HepG2 (cell line): ENCODE measurements around the gene CTNNA2. TPM values are rescaled to one million over a fixed set of nuclear protein-coding genes. Genes with fewer than 3 reads are reported as not detected.

Experiments
- ATAC-seq: fragments of 200-7000 bp; cut with Tn5 transposase; 3 replicates; pipeline ENCODE4 v1.9.1; 2020; ENCODE audit warnings: mild to moderate bottlenecking, moderate library complexity
- BruUV-seq: library from RNA; stranded (reverse); fragments of 400-500 nt; replicated peaks from 2 replicates; lab custom pipeline; 2021; lab: Mats Ljungman, UMichigan
- CTCF ChIA-PET: fragments of 300-600 bp; formaldehyde crosslinking; extraction: SDS; loops from one replicate; lab custom pipeline; 2021; ENCODE audit warnings: low total read pairs, inconsistent platforms, low intra/inter-chr PET ratio; lab: Yijun Ruan, JAX
- POLR2A ChIA-PET: fragments of 350-600 bp; sonication (Branson Sonifier 250); formaldehyde crosslinking; loops from one replicate; lab custom pipeline; 2020; ENCODE audit warnings: antibody characterized with exemption, inconsistent platforms; lab: Yijun Ruan, JAX
- DNase-seq: peaks from one replicate; pipeline ENCODE4 v3.0.0-alpha.2; 2015; ENCODE audit warnings: low spot score
- FAIRE-seq: peaks from 3 replicates; lab custom pipeline; 2011; peaks lifted over from hg19 to GRCh38; lab: Jason Lieb, UNC
- H2AFZ ChIP-seq: one replicate; pipeline ENCODE4 v1.6.1; 2011; ENCODE audit warnings: low read length, inconsistent platforms
- H3K27ac ChIP-seq: fragments of 300-600 bp; 3 replicates; pipeline ENCODE4 v1.8.0; 2011; ENCODE audit warnings: mixed run types, mild to moderate bottlenecking, mixed read lengths, low read length, inconsistent platforms; ENCODE audit not compliant: insufficient read depth; ENCODE audit errors: extremely low read length
- H3K27me3 ChIP-seq, 2 experiments: fragments of 200-600 bp in 1 of 2; 2 replicates in 1 of 2; 3 replicates in 1 of 2; pipeline versions ENCODE4 v1.6.0 to v1.8.0; 2011; ENCODE audit warnings: low read length in 2 of 2, mild to moderate bottlenecking in 2 of 2, moderate library complexity in 2 of 2, inconsistent platforms in 1 of 2; ENCODE audit not compliant: insufficient read depth in 2 of 2, control insufficient read depth in 1 of 2
- H3K36me3 ChIP-seq, 2 experiments: fragments of 200-600 bp in 1 of 2; replicated peaks in 1 of 2; 2 replicates in 1 of 2; 3 replicates in 1 of 2; pipeline versions ENCODE4 v1.5.1 to v1.8.0; 2011; ENCODE audit warnings: low read length in 2 of 2, inconsistent platforms in 1 of 2; ENCODE audit not compliant: insufficient read depth in 2 of 2, control insufficient read depth in 1 of 2
- H3K4me1 ChIP-seq: 2 replicates; pipeline ENCODE4 v1.5.1; 2012; ENCODE audit warnings: low read length, inconsistent platforms; ENCODE audit not compliant: insufficient read depth
- H3K4me2 ChIP-seq: 2 replicates; pipeline ENCODE4 v1.6.0; 2011; ENCODE audit warnings: low read depth, low read length, inconsistent platforms
- H3K4me3 ChIP-seq, 3 experiments: fragments of 200-600 bp in 1 of 3; sonication (generic), shearing (Covaris generic) in 1 of 3; replicated peaks in 1 of 3; 2 replicates each; pipeline ENCODE4 v1.5.1; 2011 to 2016; ENCODE audit warnings: low read length in 3 of 3, inconsistent platforms in 2 of 3, low read depth in 2 of 3, mild to moderate bottlenecking in 2 of 3, control low read depth in 1 of 3, mixed read lengths in 1 of 3; ENCODE audit not compliant: insufficient read depth in 1 of 3
- H3K79me2 ChIP-seq: one replicate; pipeline ENCODE4 v1.6.1; 2011; ENCODE audit warnings: low read length, inconsistent platforms; ENCODE audit not compliant: insufficient read depth
- H3K9ac ChIP-seq: 2 replicates; pipeline ENCODE4 v1.6.0; 2011; ENCODE audit warnings: mild to moderate bottlenecking, low read depth, low read length, inconsistent platforms; ENCODE audit not compliant: insufficient read depth
- H3K9me3 ChIP-seq: 2 replicates; pipeline ENCODE4 v1.5.1; 2012; ENCODE audit warnings: mild to moderate bottlenecking, low read length
- H4K20me1 ChIP-seq: 2 replicates; pipeline ENCODE4 v1.6.0; 2011; ENCODE audit warnings: inconsistent platforms, mild to moderate bottlenecking, low read length, moderate library complexity; ENCODE audit not compliant: insufficient read depth
- AGO2 ChIP-seq: fragments of 200-400 bp; formaldehyde crosslinking; optimal IDR thresholded peaks from 2 replicates; pipeline ENCODE3; 2017; ENCODE audit warnings: mild to moderate bottlenecking, low read depth, low read length, moderate library complexity
- ARHGAP35 ChIP-seq: sonication (generic); formaldehyde crosslinking; IDR thresholded peaks from 2 replicates; pipeline ENCODE4 v1.9.0; 2022; ENCODE audit warnings: mild to moderate bottlenecking, inconsistent platforms, moderate library complexity, missing genetic modification reagents, borderline replicate concordance
- CBFB ChIP-seq: sonication (generic); formaldehyde crosslinking; IDR thresholded peaks from 2 replicates; pipeline ENCODE4 v1.4.0; 2020; ENCODE audit warnings: missing genetic modification reagents
- HBP1 ChIP-seq: IDR thresholded peaks from 2 replicates; pipeline ENCODE4 v1.6.1; 2016; ENCODE audit warnings: low read depth, control low read depth
- HMGA1 ChIP-seq: sonication (generic); formaldehyde crosslinking; conservative IDR thresholded peaks from 2 replicates; pipeline ENCODE4 v1.4.0; 2020; ENCODE audit warnings: missing genetic modification reagents
- ISL2 ChIP-seq: sonication (generic); formaldehyde crosslinking; IDR thresholded peaks from 2 replicates; pipeline ENCODE4 v1.5.0; 2020; ENCODE audit warnings: missing genetic modification reagents
- ISX ChIP-seq: sonication (generic); formaldehyde crosslinking; conservative IDR thresholded peaks from 2 replicates; pipeline ENCODE4 v1.5.0; 2020; ENCODE audit warnings: missing genetic modification reagents
- PTBP1 ChIP-seq: fragments of 200-400 bp; formaldehyde crosslinking; IDR thresholded peaks from 2 replicates; pipeline ENCODE4 v1.6.1; 2018; ENCODE audit warnings: low read length, low read depth; ENCODE audit not compliant: poor library complexity, severe bottlenecking
- SMAD1 ChIP-seq: sonication (generic); formaldehyde crosslinking; IDR thresholded peaks from 2 replicates; pipeline ENCODE4 v1.4.0; 2020; ENCODE audit warnings: missing genetic modification reagents, low read depth, mild to moderate bottlenecking, borderline replicate concordance
- SP2 ChIP-seq: sonication (generic); formaldehyde crosslinking; IDR thresholded peaks from 2 replicates; pipeline ENCODE4 v1.5.1; 2020; ENCODE audit warnings: mild to moderate bottlenecking, missing genetic modification reagents
- XRCC5 ChIP-seq: fragments of 200-400 bp; formaldehyde crosslinking; optimal IDR thresholded peaks from 2 replicates; pipeline ENCODE3; 2017; ENCODE audit warnings: mild to moderate bottlenecking, low read length
- ZFP82 ChIP-seq: sonication (generic); formaldehyde crosslinking; IDR thresholded peaks from 2 replicates; pipeline ENCODE4 v1.5.1; 2020; ENCODE audit warnings: mild to moderate bottlenecking, missing genetic modification reagents, borderline replicate concordance
- ZNF558 ChIP-seq: sonication (generic); formaldehyde crosslinking; IDR thresholded peaks from 2 replicates; pipeline ENCODE4 v1.9.0; 2022; ENCODE audit warnings: mild to moderate bottlenecking, missing genetic modification reagents, borderline replicate concordance
- ZNF564 ChIP-seq: sonication (generic); formaldehyde crosslinking; IDR thresholded peaks from 2 replicates; pipeline ENCODE4 v1.8.1; 2023; ENCODE audit warnings: mild to moderate bottlenecking, missing genetic modification reagents
- WGBS: methylation state at CpG from one replicate; pipeline ENCODE4 v1.1.6; 2017; ENCODE audit warnings: low lambda C conversion rate; 5-methylcytosine and 5-hydroxymethylcytosine counted together
- in situ Hi-C: cut with HindIII; loops from 2 replicates; pipeline ENCODE4 v1.10.0; 2017; ENCODE audit warnings: low pct_unique_long_range_greater_than_20kb; ENCODE audit not compliant: extremely low pct_ligation_motif_present
- intact Hi-C: fragments of 100-400 bp; cut with micrococcal nuclease; formaldehyde crosslinking; loops from one replicate; pipeline ENCODE4 v1.10.0; 2022; ENCODE audit not compliant: unreplicated experiment
- polyA plus RNA-seq, 8 experiments: library from polyadenylated mRNA; depleted of rRNA in 3 of 8; stranded (reverse) in 7 of 8; unstranded in 1 of 8; fragments of >200 nt; fragmentation: Illumina TruSeq in 4 of 8; extraction: Trizol in 4 of 8; gene quantifications; 2 replicates each; pipeline versions ENCODE4 v1.2.1 to v1.2.3, GENCODE V29; 2011 to 2016; ENCODE audit warnings: low read depth in 4 of 8, missing spikeins in 1 of 8, mixed read lengths in 1 of 8; ENCODE audit not compliant: insufficient read depth in 1 of 8
- total RNA-seq, 5 experiments: library from RNA; depleted of rRNA; stranded (reverse); fragments of >200 nt; fragmentation: Illumina TruSeq; extraction: Trizol; gene quantifications; 2 replicates each; pipeline ENCODE4 v1.2.3, GENCODE V29; 2016; ENCODE audit warnings: low read depth in 1 of 5
- TF ChIP-seq, protein P1 (sequence below): sonication (generic); formaldehyde crosslinking; IDR thresholded peaks from 2 replicates; pipeline ENCODE4 v1.8.0; 2023; ENCODE audit warnings: mild to moderate bottlenecking, missing genetic modification reagents
- TF ChIP-seq, protein P2 (sequence below): sonication (generic); formaldehyde crosslinking; IDR thresholded peaks from 2 replicates; pipeline ENCODE4 v1.4.0; 2020; ENCODE audit warnings: missing genetic modification reagents

CTNNA2 gene
- total and polyA plus RNA-seq, 2 of the 13 experiments (the other 11 are each of a cell fraction or from before 2014, with no cell fraction given): not detected

DNA sequence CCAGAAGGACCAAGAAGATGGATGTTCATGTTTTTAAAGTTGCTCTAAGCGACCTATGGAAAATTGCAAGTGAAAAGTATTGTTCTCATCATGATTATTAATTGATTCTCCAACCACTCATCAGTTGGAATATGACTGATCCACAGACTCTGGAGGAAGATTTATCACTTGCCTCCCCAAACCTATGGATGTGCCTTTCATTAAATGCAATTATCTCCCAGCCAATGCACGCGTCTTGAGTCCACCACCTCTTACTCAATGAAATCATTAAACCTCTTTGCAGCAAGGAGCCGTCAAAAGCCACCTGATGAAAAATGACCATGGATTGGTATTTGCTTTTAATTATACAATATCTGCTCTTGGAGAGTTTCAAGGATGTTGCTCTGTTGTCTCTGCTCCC lies 626.1 kb downstream of the CTNNA2 start:
- no peak for ATAC-seq
- Histone ChIP-seq H3K27ac (no peak overlapping the region), H3K4me2 (no peak overlapping the region), H3K4me3 (no peak overlapping the region), H3K4me1 (no peaks in the 10 kb centered on the region), H3K9ac (no peak overlapping the region), H3K27me3 (no peaks in the 10 kb centered on the region; a peak in 1 of 5 replicates), H2AFZ (no peak overlapping the region), H3K79me2 (no peaks in the 10 kb centered on the region), H3K36me3 (no peaks in the 10 kb centered on the region), H4K20me1 (no peaks in the 10 kb centered on the region), H3K9me3 (peaks cover 34% of the 10 kb centered on the region; the same call in 1 of the 2 replicates)
- DNase-seq: no peak
- POLR2A ChIA-PET: no interaction called here
- in situ Hi-C loops (no loop called here), intact Hi-C loops (no loop called here)
- CTCF ChIA-PET: no interaction called here
- 53% methylated on average over 4 of the region's 4 CpGs for WGBS
- TF ChIP-seq AGO2 (no peak), PTBP1 (no peak), ZNF558 (CRISPR knock-in tag) (no peak), SMAD1 (CRISPR knock-in tag) (no peak), ZNF564 (CRISPR knock-in tag) (no peak), HBP1 (CRISPR knock-in tag) (no peak), SP2 (CRISPR knock-in tag) (no peak), XRCC5 (no peak), ZFP82 (no peak), ISX (CRISPR knock-in tag) (no peak), ISL2 (CRISPR knock-in tag) (no peak), ARHGAP35 (CRISPR knock-in tag) (no peak), HMGA1 (CRISPR knock-in tag) (no peak), CBFB (CRISPR knock-in tag) (no peak)
- TF ChIP-seq, protein P1, sequence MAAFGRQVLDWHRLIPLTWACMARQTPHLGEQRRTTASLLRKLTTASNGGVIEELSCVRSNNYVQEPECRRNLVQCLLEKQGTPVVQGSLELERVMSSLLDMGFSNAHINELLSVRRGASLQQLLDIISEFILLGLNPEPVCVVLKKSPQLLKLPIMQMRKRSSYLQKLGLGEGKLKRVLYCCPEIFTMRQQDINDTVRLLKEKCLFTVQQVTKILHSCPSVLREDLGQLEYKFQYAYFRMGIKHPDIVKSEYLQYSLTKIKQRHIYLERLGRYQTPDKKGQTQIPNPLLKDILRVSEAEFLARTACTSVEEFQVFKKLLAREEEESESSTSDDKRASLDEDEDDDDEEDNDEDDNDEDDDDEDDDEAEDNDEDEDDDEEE: no peak
- TF ChIP-seq, protein P2, sequence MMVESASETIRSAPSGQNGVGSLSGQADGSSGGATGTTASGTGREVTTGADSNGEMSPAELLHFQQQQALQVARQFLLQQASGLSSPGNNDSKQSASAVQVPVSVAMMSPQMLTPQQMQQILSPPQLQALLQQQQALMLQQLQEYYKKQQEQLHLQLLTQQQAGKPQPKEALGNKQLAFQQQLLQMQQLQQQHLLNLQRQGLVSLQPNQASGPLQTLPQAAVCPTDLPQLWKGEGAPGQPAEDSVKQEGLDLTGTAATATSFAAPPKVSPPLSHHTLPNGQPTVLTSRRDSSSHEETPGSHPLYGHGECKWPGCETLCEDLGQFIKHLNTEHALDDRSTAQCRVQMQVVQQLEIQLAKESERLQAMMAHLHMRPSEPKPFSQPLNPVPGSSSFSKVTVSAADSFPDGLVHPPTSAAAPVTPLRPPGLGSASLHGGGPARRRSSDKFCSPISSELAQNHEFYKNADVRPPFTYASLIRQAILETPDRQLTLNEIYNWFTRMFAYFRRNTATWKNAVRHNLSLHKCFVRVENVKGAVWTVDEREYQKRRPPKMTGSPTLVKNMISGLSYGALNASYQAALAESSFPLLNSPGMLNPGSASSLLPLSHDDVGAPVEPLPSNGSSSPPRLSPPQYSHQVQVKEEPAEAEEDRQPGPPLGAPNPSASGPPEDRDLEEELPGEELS (CRISPR knock-in tag): no peak
- FAIRE-seq: no peak
- no TSS peak for BruUV-seq
